HEK293T (cell line): Measurements from ENCODE around the gene FOXC1.

Source experiments
- CTCF ChIA-PET: fragments of 350-600 bp; formaldehyde crosslinking; extraction: SDS; loops from one replicate; lab custom pipeline; 2021; ENCODE audit warnings: antibody characterized with exemption, inconsistent platforms; lab: Yijun Ruan, JAX
- POLR2A ChIA-PET: fragments of 350-600 bp; formaldehyde crosslinking; extraction: SDS; loops from one replicate; lab custom pipeline; 2020; ENCODE audit warnings: antibody characterized with exemption, inconsistent platforms; lab: Yijun Ruan, JAX
- DNase-seq: peaks from one replicate; pipeline ENCODE4 v3.0.0; 2012; ENCODE audit warnings: mixed read lengths; ENCODE audit errors: extremely low spot score
- ARNT ChIP-seq: fragments of 450-650 bp; IDR thresholded peaks from 2 replicates; pipeline ENCODE4 v1.6.1; 2017; ENCODE audit warnings: mild to moderate bottlenecking
- BHLHE40 ChIP-seq: fragments of 450-650 bp; IDR thresholded peaks from 2 replicates; pipeline ENCODE4 v1.6.1; 2016; ENCODE audit warnings: mild to moderate bottlenecking, moderate library complexity, borderline replicate concordance
- CTBP1 ChIP-seq: fragments of 450-650 bp; IDR thresholded peaks from 2 replicates; pipeline ENCODE4 v1.6.1; 2016; ENCODE audit warnings: borderline replicate concordance
- ELF4 ChIP-seq: fragments of 450-650 bp; IDR thresholded peaks from 2 replicates; pipeline ENCODE4 v1.6.1; 2017; ENCODE audit warnings: antibody characterized with exemption
- FOXA1 ChIP-seq: fragments of 450-650 bp; IDR thresholded peaks from 2 replicates; pipeline ENCODE4 v1.6.1; 2016; ENCODE audit warnings: mild to moderate bottlenecking
- FOXK2 ChIP-seq: fragments of 450-650 bp; IDR thresholded peaks from 2 replicates; pipeline ENCODE4 v1.6.1; 2016; ENCODE audit warnings: mild to moderate bottlenecking
- FOXM1 ChIP-seq: fragments of 450-650 bp; IDR thresholded peaks from 2 replicates; pipeline ENCODE4 v1.6.1; 2017; ENCODE audit warnings: mild to moderate bottlenecking, borderline replicate concordance
- HDGF ChIP-seq: fragments of 450-650 bp; IDR thresholded peaks from 2 replicates; pipeline ENCODE4 v1.6.1; 2017; ENCODE audit warnings: antibody characterized with exemption, borderline replicate concordance
- L3MBTL2 ChIP-seq: fragments of 450-650 bp; conservative IDR thresholded peaks from 2 replicates; pipeline ENCODE4 v1.6.1; 2016; ENCODE audit warnings: mild to moderate bottlenecking
- LEF1 ChIP-seq: fragments of 450-650 bp; IDR thresholded peaks from 2 replicates; pipeline ENCODE4 v1.6.1; 2017; ENCODE audit warnings: mild to moderate bottlenecking, borderline replicate concordance
- NFRKB ChIP-seq: fragments of 450-650 bp; IDR thresholded peaks from 2 replicates; pipeline ENCODE4 v1.6.1; 2016; ENCODE audit warnings: mild to moderate bottlenecking, moderate library complexity
- SP1 ChIP-seq: fragments of 450-650 bp; IDR thresholded peaks from 2 replicates; pipeline ENCODE4 v1.6.1; 2017
- SUZ12 ChIP-seq: fragments of 450-650 bp; IDR thresholded peaks from 2 replicates; pipeline ENCODE4 v1.6.1; 2016; ENCODE audit warnings: mild to moderate bottlenecking
- TARDBP ChIP-seq: fragments of 450-650 bp; IDR thresholded peaks from 2 replicates; pipeline ENCODE4 v1.6.1; 2016
- ZNF384 ChIP-seq: fragments of 450-650 bp; IDR thresholded peaks from 2 replicates; pipeline ENCODE4 v1.6.1; 2016
- TF ChIP-seq, protein P1 (sequence below): fragments of 450-650 bp; IDR thresholded peaks from 2 replicates; pipeline ENCODE4 v1.6.1; 2016

The FOXC1 gene

DNA sequence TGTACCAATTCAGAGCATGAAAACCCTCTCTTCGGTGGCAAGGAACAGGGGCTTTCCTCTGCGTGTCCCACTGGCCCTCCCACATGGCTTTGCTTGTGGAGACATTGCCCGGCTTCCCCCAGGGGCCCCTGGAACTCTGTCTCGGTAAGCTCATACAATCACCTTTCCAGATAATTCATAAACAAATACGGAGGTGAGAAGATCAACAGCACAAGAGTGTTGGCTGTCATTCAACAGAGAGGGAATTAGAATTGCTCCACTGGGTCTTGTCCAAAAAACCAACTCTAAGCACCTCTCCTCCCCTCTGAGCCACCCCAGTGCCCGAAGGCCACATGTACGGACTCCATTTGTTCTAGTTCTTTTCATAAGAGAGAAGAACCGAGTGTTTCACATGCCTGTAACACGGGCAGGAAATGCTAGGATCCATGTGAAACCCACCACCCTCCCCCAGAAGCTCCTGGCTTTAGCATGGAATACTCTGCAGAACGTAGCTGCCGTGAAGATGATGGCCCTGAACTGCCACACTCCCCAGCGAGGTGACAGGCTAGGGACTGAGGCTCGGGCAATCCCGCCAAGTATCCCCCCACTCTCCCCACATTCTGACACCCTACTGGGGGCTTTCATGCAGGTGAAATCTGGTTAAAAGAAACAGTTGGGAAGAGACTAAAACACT is 24.6 kb upstream of the FOXC1 start:
- TF ChIP-seq NFRKB = no peak
- TF ChIP-seq TARDBP = no peak
- no peak for TF ChIP-seq HDGF
- TF ChIP-seq ELF4 = no peak
- TF ChIP-seq, protein P1, sequence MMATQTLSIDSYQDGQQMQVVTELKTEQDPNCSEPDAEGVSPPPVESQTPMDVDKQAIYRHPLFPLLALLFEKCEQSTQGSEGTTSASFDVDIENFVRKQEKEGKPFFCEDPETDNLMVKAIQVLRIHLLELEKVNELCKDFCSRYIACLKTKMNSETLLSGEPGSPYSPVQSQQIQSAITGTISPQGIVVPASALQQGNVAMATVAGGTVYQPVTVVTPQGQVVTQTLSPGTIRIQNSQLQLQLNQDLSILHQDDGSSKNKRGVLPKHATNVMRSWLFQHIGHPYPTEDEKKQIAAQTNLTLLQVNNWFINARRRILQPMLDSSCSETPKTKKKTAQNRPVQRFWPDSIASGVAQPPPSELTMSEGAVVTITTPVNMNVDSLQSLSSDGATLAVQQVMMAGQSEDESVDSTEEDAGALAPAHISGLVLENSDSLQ = no peak
- TF ChIP-seq LEF1 = no peak
- no peak for TF ChIP-seq CTBP1
- TF ChIP-seq FOXA1 = no peak
- no peak for TF ChIP-seq FOXK2
- no peak for TF ChIP-seq ARNT
- no peak for TF ChIP-seq BHLHE40
- TF ChIP-seq SUZ12 = no peak
- no peak for TF ChIP-seq ZNF384
- no peak for TF ChIP-seq SP1
- no peak for DNase-seq
- CTCF ChIA-PET = interaction anchor here (0.6 to 0.7 kb wide), 2 partner anchors 285 to 512 kb away, joined by 3 to 4 read pairs; no protein-coding TSS in a partner anchor
- POLR2A ChIA-PET = no interaction called here

DNA sequence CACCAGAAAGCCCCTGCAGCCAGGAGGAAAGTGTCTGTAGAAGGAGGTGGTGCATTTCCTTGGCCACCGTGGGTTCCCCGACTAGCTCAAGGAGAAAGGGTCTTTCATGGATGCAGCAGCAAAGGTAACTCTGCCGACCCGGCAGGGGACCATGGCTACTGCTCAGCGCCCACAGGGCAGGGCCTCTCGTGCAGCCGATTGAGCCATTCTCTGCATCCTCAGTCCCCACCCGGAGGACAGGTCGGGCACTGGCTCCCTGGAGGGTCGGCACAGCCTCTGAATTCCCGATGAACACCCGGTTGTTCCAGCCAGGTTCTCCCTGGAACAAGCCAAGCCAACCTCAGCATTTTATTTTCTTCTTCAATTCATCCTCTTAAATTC is 24.1 kb upstream of the FOXC1 start:
- CTCF ChIA-PET = no interaction called here
- no peak for DNase-seq
- POLR2A ChIA-PET = no interaction called here
- TF ChIP-seq SP1 (no peak), HDGF (no peak), FOXA1 (no peak), ZNF384 (no peak), SUZ12 (no peak), FOXK2 (no peak), L3MBTL2 (no peak), ARNT (no peak), LEF1 (no peak), CTBP1 (no peak), ELF4 (no peak), TARDBP (no peak), BHLHE40 (no peak), NFRKB (no peak), FOXM1 (no peak)
- TF ChIP-seq, protein P1 = no peak

DNA sequence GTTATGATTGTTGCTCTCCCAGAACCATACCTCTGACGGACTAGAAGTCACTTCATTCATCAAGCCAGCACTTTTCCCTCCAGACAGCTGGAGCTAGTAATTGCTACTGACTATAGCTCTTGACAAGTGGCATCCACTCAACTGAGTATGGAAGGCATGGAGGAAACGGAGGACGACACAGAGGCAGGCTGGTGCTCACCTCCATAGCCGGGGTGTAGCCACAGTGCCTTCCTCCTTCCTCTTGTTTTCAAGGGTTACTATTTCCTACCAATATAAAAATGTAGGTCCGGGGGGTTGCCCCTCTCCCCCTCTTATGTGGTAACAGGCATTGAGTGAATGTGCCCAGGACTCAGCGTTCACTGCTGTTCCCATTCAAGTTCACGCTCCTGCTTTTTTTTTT is 23.5 kb upstream of the FOXC1 start:
- CTCF ChIA-PET = no interaction called here

DNA sequence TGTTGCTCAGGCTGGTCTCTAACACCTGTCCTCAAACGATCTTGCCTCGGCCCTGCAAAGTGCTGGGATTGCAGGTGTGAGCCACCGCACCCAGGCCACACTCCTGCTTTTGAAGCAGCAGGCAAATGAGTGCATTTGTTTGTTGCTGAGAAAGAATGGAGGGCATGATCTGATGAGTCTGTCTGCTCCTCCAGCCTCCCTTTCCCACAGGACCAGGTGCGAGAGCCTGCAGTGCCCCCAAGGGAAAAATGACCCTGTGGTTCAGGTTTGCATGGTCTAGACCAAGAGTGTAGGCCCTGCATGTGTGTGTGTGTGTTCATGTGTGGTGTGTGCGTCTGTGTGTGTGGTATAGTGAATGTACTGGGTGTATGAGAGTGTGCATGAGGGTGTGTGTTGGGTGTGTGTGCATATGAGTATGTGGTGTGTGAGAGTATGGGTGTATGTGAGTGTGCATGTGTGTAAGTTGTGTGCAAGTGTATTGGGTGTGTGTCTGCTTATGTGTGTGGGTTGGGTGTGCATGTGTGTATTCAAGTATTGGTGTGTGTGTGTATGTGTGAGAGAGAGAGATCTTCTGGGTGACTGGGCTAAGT is 22.8 kb upstream of the FOXC1 start:
- DNase-seq = no peak
- TF ChIP-seq, protein P1 = no peak
- TF ChIP-seq HDGF (no peak), L3MBTL2 (no peak), SUZ12 (no peak), FOXA1 (no peak), FOXM1 (no peak), ARNT (no peak), FOXK2 (no peak), ELF4 (no peak), ZNF384 (no peak), LEF1 (no peak), BHLHE40 (no peak)
- CTCF ChIA-PET = no interaction called here
- POLR2A ChIA-PET = no interaction called here

More for the DNA sequence above, 23.5 kb upstream of the FOXC1 start:
- no peak for TF ChIP-seq HDGF
- no peak for TF ChIP-seq L3MBTL2
- TF ChIP-seq FOXA1 = no peak
- TF ChIP-seq SP1 = no peak
- TF ChIP-seq FOXM1 = no peak
- TF ChIP-seq CTBP1 = no peak
- TF ChIP-seq LEF1 = no peak
- no peak for TF ChIP-seq FOXK2
- POLR2A ChIA-PET = no interaction called here
- DNase-seq = no peak

DNA sequence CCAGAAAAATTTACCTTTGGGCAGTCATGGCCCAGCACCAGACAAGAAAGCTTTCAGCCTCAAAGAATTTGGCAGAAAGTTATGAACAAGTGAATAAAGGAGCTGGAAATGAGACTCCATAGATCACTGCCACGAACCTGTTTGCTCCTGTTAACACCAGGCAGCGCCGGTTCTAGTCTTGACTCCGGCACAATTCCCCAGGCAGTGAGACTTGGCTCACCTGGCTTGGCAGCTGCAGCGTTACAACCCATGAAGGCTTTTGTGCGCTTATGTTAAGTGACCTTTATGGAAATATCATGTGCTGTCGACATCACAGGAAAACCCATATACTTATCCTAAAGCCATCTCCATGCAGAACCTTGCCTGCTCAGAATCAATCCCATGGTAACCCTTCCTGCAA is 22.2 kb upstream of the FOXC1 start:
- CTCF ChIA-PET = no interaction called here
- POLR2A ChIA-PET = no interaction called here
- DNase-seq = no peak

DNA sequence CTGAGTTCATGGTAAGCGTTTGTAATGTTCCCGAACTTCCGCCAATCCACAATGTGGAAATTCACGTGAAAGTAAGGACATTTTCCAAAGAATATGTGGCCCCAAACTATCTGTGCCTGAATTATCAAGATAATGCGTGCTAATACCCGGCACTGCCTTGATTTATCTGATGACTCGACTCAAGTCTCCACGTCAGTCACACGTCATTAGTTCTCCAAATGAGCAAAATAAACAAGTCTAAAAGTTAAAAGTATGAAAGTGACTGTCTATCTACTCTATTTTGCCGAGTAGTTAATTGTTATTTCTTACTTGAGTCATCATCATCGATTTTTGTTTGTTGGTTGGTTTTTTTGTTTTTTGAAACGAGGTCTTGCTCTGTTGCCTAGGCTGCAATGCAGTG is 21.7 kb upstream of the FOXC1 start:
- no peak for TF ChIP-seq FOXK2
- no peak for TF ChIP-seq FOXA1
- TF ChIP-seq TARDBP = no peak
- TF ChIP-seq ZNF384 = no peak
- TF ChIP-seq, protein P1 = no peak
- CTCF ChIA-PET = no interaction called here
- POLR2A ChIA-PET = no interaction called here
- DNase-seq = no peak

More for the DNA sequence above, 22.2 kb upstream of the FOXC1 start:
- TF ChIP-seq FOXK2 (no peak), FOXA1 (no peak), NFRKB (no peak), BHLHE40 (no peak), ELF4 (no peak), SP1 (no peak), SUZ12 (no peak), LEF1 (no peak), L3MBTL2 (no peak), ZNF384 (no peak), FOXM1 (no peak), CTBP1 (no peak)
